Measurements from ENCODE around the gene ROBO1. TPM values are rescaled to one million over a fixed set of nuclear protein-coding genes. Genes with fewer than 3 reads are reported as not detected.
"Not testable (repeated sequence)": the region's sequence is repeated elsewhere in the genome, so short reads cannot be mapped to it uniquely, and the experiment has no call there.

ROBO1 gene
- 19.4 and 21.6 TPM in 2 replicates for total RNA-seq

DNA sequence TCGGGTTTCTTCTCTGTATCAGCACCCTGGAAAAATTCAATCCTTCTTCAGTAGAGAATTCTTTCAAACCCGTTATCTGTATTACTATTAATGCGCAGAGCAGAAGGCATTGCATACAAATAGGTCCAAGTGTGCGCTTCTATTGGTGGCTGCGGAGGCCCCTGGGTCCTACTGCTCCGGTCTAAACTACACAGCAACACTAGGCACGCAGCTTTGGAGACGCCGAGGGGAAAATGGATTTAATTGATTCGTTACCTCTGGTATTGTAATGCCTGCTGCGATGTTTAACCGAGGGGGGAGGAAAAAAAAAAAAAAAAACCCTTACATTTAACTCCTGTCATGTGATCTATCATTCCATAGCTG lies at the start of gene ROBO1:
ROBO1 (minus strand) TSS at position 94 of the 363 bp plus-strand sequence.
- peak within 1 kb of the TSS; percentile 11 for H3K4me3 ChIP-seq (ENCODE audit: low read depth, low read length)
- no peak for DNase-seq (ENCODE audit: low read depth)
- no peak for TF ChIP-seq CTCF (conservative IDR thresholded peaks at IDR 0.05; ENCODE audit: low read depth, low read length)

- no peak for TF ChIP-seq CTCF (conservative IDR thresholded peaks at IDR 0.05; ENCODE audit: low read depth, low read length)
- DNase-seq (ENCODE audit: low read depth): no peak
- H3K4me3 ChIP-seq (ENCODE audit: low read depth, low read length): no peak overlapping the region
These were observed 49.4 kb upstream of the ROBO1 start for GRCh38 chr3:79817224-79817623.

- no peak for TF ChIP-seq CTCF (conservative IDR thresholded peaks at IDR 0.05; ENCODE audit: low read depth, low read length)
- H3K4me3 ChIP-seq (ENCODE audit: low read depth, low read length): no peak overlapping the region
- no peak for DNase-seq (ENCODE audit: low read depth)
These were observed 47.7 kb upstream of the ROBO1 start for GRCh38 chr3:79815478-79815877.

- no peak for TF ChIP-seq CTCF (conservative IDR thresholded peaks at IDR 0.05; ENCODE audit: low read depth, low read length)
- DNase-seq (ENCODE audit: low read depth): no peak
- no peak overlapping the region for H3K4me3 ChIP-seq (ENCODE audit: low read depth, low read length)
These were observed 42.8 kb upstream of the ROBO1 start for GRCh38 chr3:79810581-79810980.

GRCh38 chr3:79810092-79810491 lies 42.3 kb upstream of the ROBO1 start:
- TF ChIP-seq CTCF (conservative IDR thresholded peaks at IDR 0.05; ENCODE audit: low read depth, low read length): no peak
- DNase-seq (ENCODE audit: low read depth): peak; percentile 31
- no peak overlapping the region for H3K4me3 ChIP-seq (ENCODE audit: low read depth, low read length)

- no peak for TF ChIP-seq CTCF (conservative IDR thresholded peaks at IDR 0.05; ENCODE audit: low read depth, low read length)
- no peak overlapping the region for H3K4me3 ChIP-seq (ENCODE audit: low read depth, low read length)
- peak; percentile 62 for DNase-seq (ENCODE audit: low read depth)
These were observed 41.3 kb upstream of the ROBO1 start for GRCh38 chr3:79809106-79809505.

GRCh38 chr3:79808515-79808914 lies 40.7 kb upstream of the ROBO1 start:
- no peak for TF ChIP-seq CTCF (conservative IDR thresholded peaks at IDR 0.05; ENCODE audit: low read depth, low read length)
- H3K4me3 ChIP-seq (ENCODE audit: low read depth, low read length): no peak overlapping the region
- DNase-seq (ENCODE audit: low read depth): no peak

DNA sequence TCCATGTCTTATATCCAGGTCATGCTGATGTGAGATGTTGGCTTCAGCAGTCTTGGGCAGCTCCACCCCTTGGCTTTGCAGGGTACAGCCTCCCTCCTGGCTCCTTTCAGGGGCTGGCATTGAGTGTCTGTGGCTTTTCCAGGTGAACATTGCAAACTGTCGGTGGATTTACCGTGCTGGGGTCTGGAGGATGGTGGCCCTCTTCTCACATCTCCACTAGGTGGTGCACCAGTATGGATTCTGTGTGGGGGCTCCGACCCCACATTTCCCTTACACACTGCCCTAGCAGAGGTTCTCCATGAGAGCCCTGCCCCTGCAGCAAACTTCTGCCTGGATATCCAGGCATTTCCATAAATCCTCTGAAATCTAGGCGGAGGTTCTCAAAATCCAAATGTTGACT lies 22.4 kb upstream of the ROBO1 start:
- H3K4me3 ChIP-seq (ENCODE audit: low read depth, low read length); DNase-seq (ENCODE audit: low read depth): not testable (repeated sequence)

All from epithelial cell of proximal tubule (primary cell).